BLaER1 treated with 17β-estradiol and CSF1 and Interleukin-3, amounts not matched to agents 10 nM and 100 nM (cell line): ENCODE results near the gene STAU1.
A peak's percentile ranks its signal among the peaks of the same experiment; 100 is the strongest.

ENCODE experiments used
- H3K27ac ChIP-seq, 11 experiments: shearing (Covaris generic); formaldehyde crosslinking; 2 replicates each; pipeline ENCODE4 v1.8.1; 2022
- H3K27me3 ChIP-seq, 11 experiments: shearing (Covaris generic); formaldehyde crosslinking; 2 replicates each; pipeline ENCODE4 v1.8.1; 2022
- H3K36me3 ChIP-seq, 11 experiments: shearing (Covaris generic); formaldehyde crosslinking; 2 replicates each; pipeline ENCODE4 v1.8.1; 2022
- H3K4me1 ChIP-seq, 10 experiments: shearing (Covaris generic); formaldehyde crosslinking; 2 replicates each; pipeline ENCODE4 v1.8.1; 2022
- H3K4me2 ChIP-seq, 11 experiments: shearing (Covaris generic); formaldehyde crosslinking; 2 replicates each; pipeline ENCODE4 v1.8.1; 2022
- H3K4me3 ChIP-seq, 10 experiments: shearing (Covaris generic); formaldehyde crosslinking; 2 replicates each; pipeline ENCODE4 v1.8.1; 2022
- H3K9ac ChIP-seq, 11 experiments: shearing (Covaris generic); formaldehyde crosslinking; 2 replicates each; pipeline ENCODE4 v1.8.1; 2022
- H3K9me3 ChIP-seq, 11 experiments: shearing (Covaris generic); formaldehyde crosslinking; replicated peaks in 1 of 11; 2 replicates each; pipeline ENCODE4 v1.8.1; 2022
- H4K20me1 ChIP-seq, 11 experiments: shearing (Covaris generic); formaldehyde crosslinking; 2 replicates each; pipeline ENCODE4 v1.8.1; 2022
- Cebpa-rat ChIP-seq, 11 experiments: shearing (Covaris generic); IDR thresholded peaks; 2 replicates each; pipeline ENCODE4 v1.8.1; 2022

The STAU1 gene, protein sequence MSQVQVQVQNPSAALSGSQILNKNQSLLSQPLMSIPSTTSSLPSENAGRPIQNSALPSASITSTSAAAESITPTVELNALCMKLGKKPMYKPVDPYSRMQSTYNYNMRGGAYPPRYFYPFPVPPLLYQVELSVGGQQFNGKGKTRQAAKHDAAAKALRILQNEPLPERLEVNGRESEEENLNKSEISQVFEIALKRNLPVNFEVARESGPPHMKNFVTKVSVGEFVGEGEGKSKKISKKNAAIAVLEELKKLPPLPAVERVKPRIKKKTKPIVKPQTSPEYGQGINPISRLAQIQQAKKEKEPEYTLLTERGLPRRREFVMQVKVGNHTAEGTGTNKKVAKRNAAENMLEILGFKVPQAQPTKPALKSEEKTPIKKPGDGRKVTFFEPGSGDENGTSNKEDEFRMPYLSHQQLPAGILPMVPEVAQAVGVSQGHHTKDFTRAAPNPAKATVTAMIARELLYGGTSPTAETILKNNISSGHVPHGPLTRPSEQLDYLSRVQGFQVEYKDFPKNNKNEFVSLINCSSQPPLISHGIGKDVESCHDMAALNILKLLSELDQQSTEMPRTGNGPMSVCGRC

DNA sequence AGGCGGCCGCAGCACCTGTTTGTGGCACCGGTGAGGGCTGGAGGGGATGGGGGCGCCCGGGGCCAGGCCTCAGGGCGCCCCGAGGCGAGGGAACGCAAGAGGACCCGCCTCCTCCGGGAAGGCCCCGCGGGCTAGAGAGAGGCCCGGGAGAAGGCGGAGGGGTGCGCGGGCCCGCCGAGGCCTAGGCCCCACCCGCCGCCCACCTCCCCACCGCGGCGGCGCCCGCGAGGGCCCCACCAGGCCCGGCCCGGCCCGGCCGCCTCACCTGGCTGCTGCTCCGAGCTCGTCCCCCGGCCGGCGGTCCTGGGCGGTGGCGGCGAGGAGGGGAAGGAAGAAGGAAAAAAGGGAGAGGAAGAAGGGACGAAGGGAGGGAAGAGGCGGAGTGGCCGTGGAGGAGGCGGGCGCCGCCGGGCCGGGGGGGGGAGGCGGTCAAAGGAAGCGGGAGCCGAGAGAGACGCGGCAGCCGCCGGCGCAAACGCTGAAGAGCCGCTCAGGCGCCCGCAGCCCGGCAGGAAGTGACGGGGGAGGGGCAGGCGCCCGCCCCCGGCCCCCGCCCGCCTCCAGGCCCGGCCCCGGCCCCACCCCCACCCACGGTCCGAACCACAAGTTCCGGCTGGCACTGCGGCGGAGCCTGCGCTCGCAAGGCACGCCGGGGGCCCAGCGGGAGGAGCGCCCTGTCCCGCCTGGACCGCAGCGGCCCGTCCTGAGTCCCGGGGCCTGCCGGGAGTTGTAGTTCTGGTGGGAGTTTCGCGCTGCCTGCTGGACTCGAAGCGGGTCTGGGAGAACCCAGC is at the start of gene STAU1:
Gene STAU1 (minus strand): TSS at position 484 of the 791 bp plus-strand sequence. CDS start 22,133 bp downstream, outside the sequence.
- H3K36me3 ChIP-seq, result peaks cover 0 to 24% (median 13%) of the 10 kb centered on the region in 11 experiments; a peak in 12 of 22 replicates

GRCh38 chr20:49237531-49237930 is 49.4 kb upstream of the STAU1 start:
- Histone ChIP-seq H4K20me1 (peaks cover 0 to 68% (median 22%) of the 10 kb centered on the region in 11 experiments; a peak in 11 of 22 replicates), H3K36me3 (peaks cover 96 to 100% (median 99%) of the 10 kb centered on the region in 11 experiments), H3K9ac (no peak overlapping the region), H3K27me3 (no peaks in the 10 kb centered on the region), H3K4me3 (no peak overlapping the region), H3K9me3 (no peaks in the 10 kb centered on the region), H3K4me1 (no peaks in the 10 kb centered on the region), H3K27ac (no peak overlapping the region), H3K4me2 (no peak overlapping the region)
- no peak for TF ChIP-seq Cebpa-rat (IDR thresholded peaks at IDR 0.05)

More for the DNA sequence above, at the start of gene STAU1:
- Histone ChIP-seq H3K4me1 (peaks cover 22 to 35% (median 33%) of the 10 kb centered on the region in 10 experiments; a peak in 19 of 20 replicates), H3K9ac (peak within 1 kb of the TSS; percentile 95 to 99 (median 97)), H3K4me2 (peak within 1 kb of the TSS; percentile 80 to 98 (median 91)), H3K9me3 (no peaks in the 10 kb centered on the region), H3K4me3 (peak within 1 kb of the TSS; percentile 81 to 99 (median 98)), H4K20me1 (peaks cover 43 to 50% (median 44%) of the 10 kb centered on the region in 11 experiments), H3K27me3 (no peaks in the 10 kb centered on the region), H3K27ac (peak within 1 kb of the TSS; percentile 85 to 97 (median 95))
- no peak for TF ChIP-seq Cebpa-rat (IDR thresholded peaks at IDR 0.05)

DNA sequence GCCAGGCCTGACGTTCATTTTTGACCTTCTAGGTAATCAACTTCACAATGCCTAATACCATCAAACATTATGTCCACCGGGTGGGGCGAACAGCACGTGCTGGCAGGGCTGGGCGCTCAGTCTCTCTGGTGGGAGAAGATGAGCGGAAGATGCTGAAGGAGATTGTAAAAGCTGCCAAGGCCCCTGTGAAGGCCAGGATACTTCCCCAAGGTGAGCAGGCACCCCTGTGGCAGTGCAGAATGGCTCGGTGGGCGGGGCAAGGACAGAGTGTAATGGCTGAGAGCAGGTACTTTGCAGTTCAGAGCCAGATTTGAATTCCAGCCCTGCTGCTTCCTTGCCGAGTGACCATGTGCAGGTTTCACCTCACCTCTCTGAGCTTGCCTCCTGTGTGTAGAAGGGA is 48.2 kb upstream of the STAU1 start:
- Histone ChIP-seq H3K4me2 (no peak overlapping the region), H3K27me3 (no peaks in the 10 kb centered on the region), H4K20me1 (peaks cover 0 to 56% (median 15%) of the 10 kb centered on the region in 11 experiments; a peak in 11 of 22 replicates), H3K9me3 (no peaks in the 10 kb centered on the region), H3K27ac (no peak overlapping the region), H3K9ac (0 out of 22 replicates have a peak overlapping the region, but pooled peaks of 1 of the 11 experiments have one; percentile 16), H3K36me3 (peaks cover 93 to 100% (median 97%) of the 10 kb centered on the region in 11 experiments), H3K4me1 (peaks cover 3 to 9% (median 7%) of the 10 kb centered on the region in 10 experiments), H3K4me3 (no peak overlapping the region)
- TF ChIP-seq Cebpa-rat (IDR thresholded peaks at IDR 0.05), result no peak

GRCh38 chr20:49234831-49235230 is 46.7 kb upstream of the STAU1 start:
- H3K36me3 ChIP-seq, result peaks cover 83 to 98% (median 92%) of the 10 kb centered on the region in 11 experiments
- no peak overlapping the region for H3K9ac ChIP-seq
- no peak for TF ChIP-seq Cebpa-rat (IDR thresholded peaks at IDR 0.05)

DNA sequence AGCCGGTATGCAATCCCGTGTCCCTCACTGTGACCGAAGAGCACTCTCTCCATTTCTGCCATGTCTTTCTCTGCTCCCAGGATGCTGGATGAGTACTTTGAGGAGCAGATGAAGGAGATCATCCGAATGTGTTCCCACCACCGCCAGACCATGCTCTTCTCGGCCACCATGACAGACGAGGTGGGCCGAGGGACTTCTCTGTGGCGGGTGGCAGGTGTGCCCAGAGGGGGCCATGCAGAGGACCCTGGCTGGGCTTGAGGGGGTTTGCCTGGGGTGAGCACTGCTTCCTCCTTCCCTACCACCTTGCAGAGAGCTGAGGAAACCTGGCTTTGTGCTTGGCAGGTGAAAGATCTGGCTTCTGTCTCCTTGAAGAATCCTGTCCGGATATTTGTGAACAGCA is 45.1 kb upstream of the STAU1 start:
- Histone ChIP-seq H3K27ac (no peak overlapping the region), H3K9ac (no peak overlapping the region), H3K36me3 (peaks cover 81 to 98% (median 92%) of the 10 kb centered on the region in 11 experiments), H3K4me2 (no peak overlapping the region), H4K20me1 (peaks cover 0 to 52% (median 15%) of the 10 kb centered on the region in 11 experiments; a peak in 8 of 22 replicates), H3K4me1 (peaks cover 21 to 36% (median 31%) of the 10 kb centered on the region in 10 experiments), H3K27me3 (no peaks in the 10 kb centered on the region), H3K9me3 (no peaks in the 10 kb centered on the region), H3K4me3 (no peak overlapping the region)
- no peak for TF ChIP-seq Cebpa-rat (IDR thresholded peaks at IDR 0.05)

More at GRCh38 chr20:49234831-49235230, 46.7 kb upstream of the STAU1 start:
- Histone ChIP-seq H3K27ac (no peak overlapping the region), H3K4me2 (no peak overlapping the region), H3K4me3 (no peak overlapping the region), H3K4me1 (peaks cover 18 to 24% (median 22%) of the 10 kb centered on the region in 10 experiments), H3K27me3 (no peaks in the 10 kb centered on the region), H4K20me1 (peaks cover 0 to 58% (median 15%) of the 10 kb centered on the region in 11 experiments; a peak in 10 of 22 replicates), H3K9me3 (no peaks in the 10 kb centered on the region)

- no peak for TF ChIP-seq Cebpa-rat (IDR thresholded peaks at IDR 0.05)
- H3K9me3 ChIP-seq, result no peaks in the 10 kb centered on the region
- H3K27ac ChIP-seq, result peak overlapping the region; percentile 68 to 85 (median 81); a peak in 21 of 22 replicates
- H3K4me2 ChIP-seq, result peak overlapping the region; percentile 74 to 92 (median 82)
- H3K9ac ChIP-seq, result peak overlapping the region; percentile 52 to 72 (median 68); a peak in 21 of 22 replicates
- H3K27me3 ChIP-seq, result no peaks in the 10 kb centered on the region
- peaks cover 21 to 37% (median 31%) of the 10 kb centered on the region in 10 experiments for H3K4me1 ChIP-seq
- H3K4me3 ChIP-seq, result peak overlapping the region in 4 of 10 experiments; percentile 3 to 39 (median 18); a peak in 6 of 20 replicates
- peaks cover 80 to 98% (median 91%) of the 10 kb centered on the region in 11 experiments for H3K36me3 ChIP-seq
- H4K20me1 ChIP-seq, result peaks cover 0 to 41% (median 13%) of the 10 kb centered on the region in 11 experiments; a peak in 9 of 22 replicates
These were observed 43.3 kb upstream of the STAU1 start for GRCh38 chr20:49231471-49231870.

GRCh38 chr20:49230561-49231133 is 42.5 kb upstream of the STAU1 start:
- H3K36me3 ChIP-seq, result peaks cover 81 to 98% (median 92%) of the 10 kb centered on the region in 11 experiments
- H4K20me1 ChIP-seq, result peaks cover 0 to 46% (median 15%) of the 10 kb centered on the region in 11 experiments; a peak in 10 of 22 replicates
- no peaks in the 10 kb centered on the region for H3K9me3 ChIP-seq
- H3K27ac ChIP-seq, result peak overlapping the region; percentile 68 to 85 (median 81)
- peak overlapping the region; percentile 52 to 72 (median 68); a peak in 21 of 22 replicates for H3K9ac ChIP-seq
- peaks cover 21 to 37% (median 31%) of the 10 kb centered on the region in 10 experiments for H3K4me1 ChIP-seq
- H3K4me3 ChIP-seq, result peak overlapping the region in 7 of 10 experiments; percentile 2 to 39 (median 23); a peak in 12 of 20 replicates
- peak overlapping the region; percentile 74 to 92 (median 82) for H3K4me2 ChIP-seq
- no peak for TF ChIP-seq Cebpa-rat (IDR thresholded peaks at IDR 0.05)
- H3K27me3 ChIP-seq, result no peaks in the 10 kb centered on the region

DNA sequence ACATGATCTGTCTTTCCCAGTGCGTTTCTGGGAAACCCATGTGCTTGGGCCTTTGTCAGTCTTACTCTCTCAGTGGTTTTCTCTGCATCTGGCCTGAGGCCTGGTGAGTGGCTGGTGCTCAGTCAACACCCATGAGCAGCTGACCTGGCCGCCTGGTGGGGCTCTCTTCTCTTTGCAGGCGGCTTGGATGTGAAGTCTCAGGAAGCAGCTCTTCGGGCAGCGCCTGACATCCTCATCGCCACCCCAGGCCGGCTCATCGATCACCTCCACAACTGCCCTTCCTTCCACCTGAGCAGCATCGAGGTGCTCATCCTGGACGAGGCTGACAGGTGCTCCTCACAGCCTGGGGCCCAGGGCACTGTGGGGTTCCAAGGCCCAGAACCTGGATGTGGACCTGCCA is 41.9 kb upstream of the STAU1 start:
- H3K4me1 ChIP-seq, result peaks cover 21 to 37% (median 31%) of the 10 kb centered on the region in 10 experiments
- H3K4me2 ChIP-seq, result peak overlapping the region; percentile 74 to 92 (median 82)
- TF ChIP-seq Cebpa-rat (IDR thresholded peaks at IDR 0.05), result no peak
- H3K36me3 ChIP-seq, result peaks cover 81 to 98% (median 92%) of the 10 kb centered on the region in 11 experiments
- peak overlapping the region; percentile 52 to 72 (median 68); a peak in 21 of 22 replicates for H3K9ac ChIP-seq
- H3K4me3 ChIP-seq, result peak overlapping the region in 4 of 10 experiments; percentile 7 to 39 (median 24); a peak in 5 of 20 replicates
- peaks cover 0 to 47% (median 13%) of the 10 kb centered on the region in 11 experiments; a peak in 10 of 22 replicates for H4K20me1 ChIP-seq
- peak overlapping the region; percentile 68 to 85 (median 81) for H3K27ac ChIP-seq
- H3K27me3 ChIP-seq, result no peaks in the 10 kb centered on the region
- no peaks in the 10 kb centered on the region for H3K9me3 ChIP-seq
